ENCODE data around the gene AIFM2. TPM values are rescaled to one million over a fixed set of nuclear protein-coding genes. Genes with fewer than 3 reads are reported as not detected.
A peak's percentile ranks its signal among the peaks of the same experiment; 100 is the strongest.

The AIFM2 gene
- total RNA-seq, 2 experiments from 2014 or later: 5.3 to 7.1 TPM

DNA sequence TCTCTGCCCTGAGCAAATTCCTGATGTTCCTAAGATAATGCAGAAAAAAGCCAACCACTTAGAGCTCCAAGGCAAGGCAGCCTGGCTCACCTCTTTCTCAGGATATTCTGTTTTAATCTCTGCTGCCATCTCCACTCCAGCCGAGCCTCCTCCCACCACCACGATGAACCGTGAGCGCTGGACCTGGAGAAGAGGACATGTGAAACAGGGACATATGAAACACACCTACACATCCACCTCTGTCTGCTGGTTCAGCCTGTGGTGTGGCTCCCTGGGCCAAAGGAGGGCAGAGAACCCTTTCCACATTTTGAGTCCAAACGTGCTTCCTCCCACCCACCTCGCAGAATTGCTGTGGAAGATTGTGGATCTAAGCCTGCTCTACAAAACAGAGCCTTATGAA, 12.2 kb downstream of the AIFM2 start:
- H3K36me3 Mint-ChIP-seq: peaks cover 9% of the 10 kb centered on the region
- CTCF ChIA-PET: no interaction called here

DNA sequence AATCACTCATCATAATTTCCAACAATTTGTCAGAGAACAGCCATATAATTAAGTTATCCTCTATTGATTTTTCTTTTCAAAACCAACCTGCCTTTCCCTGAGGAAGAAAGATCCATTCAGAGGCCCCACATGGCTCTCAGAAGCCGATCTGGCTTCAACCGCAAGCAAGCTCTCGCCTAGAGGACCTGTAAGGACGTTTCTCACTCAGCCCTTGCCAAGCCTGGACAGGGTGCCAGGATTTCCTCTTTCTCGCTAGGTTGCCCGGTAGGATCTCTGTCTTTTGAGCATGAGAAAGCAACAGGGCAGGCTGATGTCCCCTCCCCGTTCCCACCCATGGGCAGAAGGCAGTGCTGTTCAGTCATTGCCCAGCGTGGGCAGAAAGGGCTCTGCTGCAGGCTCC, 13.0 kb downstream of the AIFM2 start:
- H3K27me3 Mint-ChIP-seq: no peaks in the 10 kb centered on the region
- POLR2A ChIA-PET: interaction anchor here (0.6 kb wide), 1 partner anchor 90 kb away, joined by 3 read pairs; no protein-coding TSS in a partner anchor
- DNase-seq: no peak
- no peaks in the 10 kb centered on the region for H3K9me3 Mint-ChIP-seq
- peaks cover 9% of the 10 kb centered on the region for H3K36me3 Mint-ChIP-seq
- no peak overlapping the region for H3K27ac Mint-ChIP-seq
- peaks cover 4% of the 10 kb centered on the region for H3K4me1 Mint-ChIP-seq (ENCODE audit: low read depth)
- intact Hi-C loops (cut with micrococcal nuclease): no loop called here
- CTCF ChIA-PET: interaction anchor here (5.1 to 5.5 kb wide), 2 partner anchors 13 to 244 kb away, joined by 56 to 58 read pairs; no protein-coding TSS in a partner anchor
- no peak overlapping the region for H3K4me3 Mint-ChIP-seq

More for the DNA sequence above, 12.2 kb downstream of the AIFM2 start:
- intact Hi-C loops (cut with micrococcal nuclease): no loop called here
- no peaks in the 10 kb centered on the region for H3K27me3 Mint-ChIP-seq
- no peak overlapping the region for H3K27ac Mint-ChIP-seq
- POLR2A ChIA-PET: interaction anchor here (0.5 kb wide), 1 partner anchor 26 kb away, joined by 3 read pairs; the partner anchor contains the start of gene TYSND1
- H3K4me1 Mint-ChIP-seq (ENCODE audit: low read depth): peaks cover 4% of the 10 kb centered on the region
- H3K4me3 Mint-ChIP-seq: no peak overlapping the region
- no peaks in the 10 kb centered on the region for H3K9me3 Mint-ChIP-seq
- no peak for DNase-seq

DNA sequence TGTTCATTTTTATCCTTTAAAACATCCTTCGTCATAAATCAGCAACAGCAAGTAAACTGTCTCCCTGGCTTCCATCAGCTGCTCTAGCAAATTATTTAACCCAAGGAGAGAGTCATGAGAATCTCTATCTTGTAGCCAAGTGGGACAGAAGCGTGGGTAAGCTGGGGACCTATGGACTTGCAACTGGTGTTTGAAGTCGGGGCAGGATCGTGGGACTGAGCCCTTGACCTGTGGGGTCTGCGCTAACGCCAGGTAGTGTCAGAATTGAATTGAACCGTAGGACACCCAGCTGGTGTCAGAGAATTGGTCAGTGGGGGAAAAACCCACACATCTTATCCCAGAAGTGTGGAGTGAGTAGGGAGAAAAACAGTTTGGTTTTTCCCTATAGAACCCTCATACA, 13.4 kb downstream of the AIFM2 start:
- ChIA-PET POLR2A (interaction anchor here (0.6 to 0.9 kb wide), 2 partner anchors 7 to 90 kb away, joined by 3 read pairs; no protein-coding TSS in a partner anchor), CTCF (interaction anchor here (0.9 to 5.5 kb wide), 5 partner anchors 13 to 244 kb away, joined by 3 to 58 read pairs (median 5); no protein-coding TSS in a partner anchor)
- Mint-ChIP-seq H3K27me3 (no peaks in the 10 kb centered on the region), H3K27ac (no peak overlapping the region), H3K4me3 (no peak overlapping the region), H3K9me3 (no peaks in the 10 kb centered on the region), H3K4me1 (ENCODE audit: low read depth) (peaks cover 4% of the 10 kb centered on the region), H3K36me3 (peaks cover 9% of the 10 kb centered on the region)
- no peak for DNase-seq
- intact Hi-C loops (cut with micrococcal nuclease): no loop called here

DNA sequence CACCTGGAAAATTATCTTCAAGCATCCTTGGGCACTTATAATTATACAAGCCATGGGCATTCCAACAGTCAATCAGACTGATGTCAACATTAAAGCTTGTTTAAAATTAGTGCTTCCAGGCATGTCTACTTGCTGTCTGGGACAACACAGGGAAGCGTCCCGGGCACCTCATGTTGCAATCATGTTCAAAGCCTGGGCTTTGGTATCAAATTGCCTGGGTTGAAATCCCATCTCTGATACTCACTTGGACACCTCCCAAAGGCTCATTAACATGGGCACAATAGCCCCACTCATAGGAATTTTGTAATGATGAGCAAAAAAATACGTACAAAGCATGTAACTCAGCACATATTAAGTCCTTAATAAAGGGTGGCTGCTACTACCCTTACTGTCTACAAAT, 14.4 kb downstream of the AIFM2 start:
- no peak for DNase-seq
- H3K27ac Mint-ChIP-seq: no peak overlapping the region
- H3K4me3 Mint-ChIP-seq: no peak overlapping the region
- no peaks in the 10 kb centered on the region for H3K9me3 Mint-ChIP-seq
- peaks cover 4% of the 10 kb centered on the region for H3K4me1 Mint-ChIP-seq (ENCODE audit: low read depth)
- POLR2A ChIA-PET: interaction anchor here (0.9 kb wide), 1 partner anchor 8 kb away, joined by 3 read pairs; no protein-coding TSS in a partner anchor
- CTCF ChIA-PET: interaction anchor here (0.9 to 5.5 kb wide), 9 partner anchors 12 to 272 kb away, joined by 3 to 58 read pairs (median 4); no protein-coding TSS in a partner anchor
- intact Hi-C loops (cut with micrococcal nuclease): no loop called here
- H3K36me3 Mint-ChIP-seq: peaks cover 15% of the 10 kb centered on the region
- H3K27me3 Mint-ChIP-seq: no peaks in the 10 kb centered on the region

DNA sequence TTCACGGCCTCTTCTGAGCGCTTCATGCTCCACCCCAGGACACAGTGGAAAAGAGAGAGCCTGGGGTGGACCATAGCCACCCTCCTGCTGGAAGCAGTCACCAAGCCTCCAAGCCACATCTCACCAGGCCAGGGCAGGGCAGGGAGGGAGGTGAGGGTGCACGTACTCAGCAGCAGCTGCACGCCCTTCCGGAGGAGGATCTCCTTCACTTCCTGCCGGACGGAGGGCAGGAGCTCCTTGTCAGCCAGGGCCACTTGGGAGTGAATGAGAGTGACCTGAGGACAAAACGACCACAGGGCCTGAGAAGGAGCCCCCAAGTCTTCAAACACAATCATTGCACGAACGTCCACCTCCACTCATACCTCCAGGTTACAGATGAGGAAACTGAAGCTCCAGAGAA, 15.0 kb downstream of the AIFM2 start:
- Mint-ChIP-seq H3K4me1 (ENCODE audit: low read depth) (peaks cover 4% of the 10 kb centered on the region), H3K9me3 (no peaks in the 10 kb centered on the region), H3K4me3 (no peak overlapping the region), H3K27me3 (no peaks in the 10 kb centered on the region), H3K27ac (no peak overlapping the region), H3K36me3 (peaks cover 19% of the 10 kb centered on the region)
- intact Hi-C loops (cut with micrococcal nuclease): no loop called here
- ChIA-PET CTCF (interaction anchor here (0.7 to 5.5 kb wide), 13 partner anchors 11 to 671 kb away, joined by 3 to 59 read pairs (median 4); partner anchors contain the start of gene TYSND1), POLR2A (no interaction called here)
- no peak for DNase-seq

DNA sequence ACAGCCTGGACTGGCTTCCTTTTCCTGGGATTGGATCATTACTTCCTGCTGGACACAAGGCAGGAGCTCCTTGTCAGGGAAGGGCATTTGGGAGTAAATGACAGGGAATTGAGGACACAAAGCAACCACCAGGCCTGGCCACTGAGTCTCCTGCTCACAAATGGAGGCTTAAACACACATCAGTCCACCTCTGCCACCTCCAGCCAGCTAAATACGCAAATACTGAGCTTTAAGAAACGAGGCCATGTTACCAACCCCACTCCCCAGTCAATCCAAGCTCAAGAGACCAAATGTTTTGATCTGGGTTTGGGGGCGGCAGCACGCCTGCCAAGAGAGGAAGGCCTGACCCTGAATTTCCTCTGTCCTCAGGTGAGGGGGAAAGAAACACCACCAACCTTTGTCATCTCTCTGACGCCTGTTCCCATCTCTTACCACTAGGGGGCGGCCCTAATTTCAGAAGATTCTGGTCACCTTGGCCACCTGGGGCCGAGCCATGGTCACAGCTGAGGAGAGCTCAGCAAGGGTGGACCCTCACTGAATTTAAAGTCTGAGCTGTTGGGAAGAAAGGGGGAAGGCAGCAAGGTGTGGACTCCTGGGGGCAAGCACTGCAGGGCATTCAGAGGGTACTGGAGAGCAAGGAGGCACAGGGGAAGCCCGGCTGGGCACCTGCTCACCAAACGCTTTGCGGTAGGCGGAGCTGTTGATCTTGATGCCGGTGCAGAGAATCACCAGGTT, 16.5 kb downstream of the AIFM2 start:
- Mint-ChIP-seq H3K4me3 (no peak overlapping the region), H3K27me3 (no peaks in the 10 kb centered on the region), H3K27ac (no peak overlapping the region), H3K9me3 (no peaks in the 10 kb centered on the region), H3K36me3 (peaks cover 14% of the 10 kb centered on the region), H3K4me1 (ENCODE audit: low read depth) (peaks cover 4% of the 10 kb centered on the region)
- ChIA-PET CTCF (interaction anchor here (0.6 to 5.5 kb wide), 48 partner anchors 10 to 1932 kb away, joined by 3 to 59 read pairs (median 4); partner anchors contain the start of genes EIF4EBP2 and TYSND1), POLR2A (interaction anchor here (0.6 to 0.8 kb wide), 2 partner anchors 54 to 380 kb away, joined by 3 read pairs; partner anchors contain the start of gene SAR1A)
- DNase-seq: peak; percentile 69
- intact Hi-C loops (cut with micrococcal nuclease): loop anchor here (1.0 kb wide), 1 partner anchor 248 kb away; no protein-coding TSS in a partner anchor

DNA sequence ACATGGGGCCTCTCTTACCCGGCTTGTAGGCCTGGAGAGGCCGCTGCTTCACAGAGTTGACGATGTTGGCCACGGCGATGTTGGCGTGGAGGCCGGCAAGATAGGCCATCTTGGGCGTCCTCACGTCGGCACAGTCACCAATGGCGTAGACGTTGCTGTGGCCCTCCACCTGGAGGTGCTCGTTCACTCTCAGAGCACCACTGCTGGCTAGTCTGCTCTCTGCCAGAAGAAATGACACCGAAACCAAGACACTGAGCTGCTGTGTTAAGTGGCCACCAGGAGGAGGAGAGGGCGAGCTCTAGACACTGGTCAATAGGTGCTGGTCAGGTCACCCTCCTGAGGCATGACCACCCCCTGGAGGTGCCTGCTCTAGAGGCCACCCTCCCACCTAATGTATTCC, 17.7 kb downstream of the AIFM2 start:
- no peak for DNase-seq
- Mint-ChIP-seq H3K27ac (no peak overlapping the region), H3K9me3 (no peaks in the 10 kb centered on the region), H3K36me3 (peaks cover 14% of the 10 kb centered on the region), H3K27me3 (no peaks in the 10 kb centered on the region), H3K4me1 (ENCODE audit: low read depth) (peaks cover 4% of the 10 kb centered on the region), H3K4me3 (no peak overlapping the region)
- POLR2A ChIA-PET: no interaction called here
- intact Hi-C loops (cut with micrococcal nuclease): no loop called here
- CTCF ChIA-PET: interaction anchor here (0.6 to 5.5 kb wide), 14 partner anchors 8 to 303 kb away, joined by 3 to 59 read pairs (median 8); partner anchors contain the start of gene TYSND1

DNA sequence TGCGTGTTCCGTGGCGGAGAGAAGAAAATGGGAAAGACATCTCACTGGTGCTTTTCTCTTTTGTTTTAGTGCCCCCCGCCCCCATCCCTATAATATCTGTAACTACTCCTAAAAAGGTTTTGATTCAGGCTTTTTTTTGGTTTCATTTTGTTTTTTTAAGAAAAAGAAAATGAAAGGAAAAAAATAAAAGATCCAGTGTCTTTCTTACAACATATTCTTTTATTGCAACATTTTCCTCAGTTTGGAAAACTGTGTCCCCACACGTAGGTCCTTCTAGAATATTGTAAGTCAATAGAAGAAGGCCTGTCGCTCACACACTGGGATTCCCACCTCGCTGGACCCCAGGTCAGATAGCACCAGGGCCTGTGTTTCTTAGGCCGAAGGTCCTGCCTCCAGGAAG, 20.6 kb downstream of the AIFM2 start:
- no peak for DNase-seq
- intact Hi-C loops (cut with micrococcal nuclease): no loop called here
- CTCF ChIA-PET: no interaction called here
- no peaks in the 10 kb centered on the region for H3K9me3 Mint-ChIP-seq
- POLR2A ChIA-PET: no interaction called here
- H3K36me3 Mint-ChIP-seq: peaks cover 14% of the 10 kb centered on the region
- H3K4me1 Mint-ChIP-seq (ENCODE audit: low read depth): peaks cover 4% of the 10 kb centered on the region
- no peak overlapping the region for H3K27ac Mint-ChIP-seq
- no peak overlapping the region for H3K4me3 Mint-ChIP-seq
- no peaks in the 10 kb centered on the region for H3K27me3 Mint-ChIP-seq

DNA sequence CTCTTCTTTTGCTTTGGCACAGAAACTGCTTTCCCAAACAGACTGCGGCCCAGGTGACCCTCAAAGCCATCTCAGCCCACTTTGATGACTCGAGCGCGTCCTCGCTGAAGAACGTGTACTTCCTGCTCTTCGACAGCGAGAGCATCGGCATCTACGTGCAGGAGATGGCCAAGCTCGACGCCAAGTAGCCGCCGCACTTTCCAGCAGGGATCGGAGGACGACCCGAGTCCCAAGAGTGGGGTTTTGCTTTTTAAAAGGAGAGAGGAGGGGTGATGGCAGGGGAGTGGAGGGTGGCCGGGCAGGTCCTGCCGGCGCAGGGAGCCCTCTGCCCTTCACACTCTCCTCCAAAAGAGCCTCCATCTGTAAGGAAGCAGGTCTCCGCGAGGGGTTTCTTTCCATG, 21.1 kb downstream of the AIFM2 start:
- H3K4me3 Mint-ChIP-seq: no peak overlapping the region
- H3K27ac Mint-ChIP-seq: no peak overlapping the region
- CTCF ChIA-PET: no interaction called here
- intact Hi-C loops (cut with micrococcal nuclease): no loop called here
- peaks cover 14% of the 10 kb centered on the region for H3K36me3 Mint-ChIP-seq
- no peaks in the 10 kb centered on the region for H3K9me3 Mint-ChIP-seq
- H3K4me1 Mint-ChIP-seq (ENCODE audit: low read depth): peaks cover 4% of the 10 kb centered on the region
- no peaks in the 10 kb centered on the region for H3K27me3 Mint-ChIP-seq
- POLR2A ChIA-PET: no interaction called here
- no peak for DNase-seq

DNA sequence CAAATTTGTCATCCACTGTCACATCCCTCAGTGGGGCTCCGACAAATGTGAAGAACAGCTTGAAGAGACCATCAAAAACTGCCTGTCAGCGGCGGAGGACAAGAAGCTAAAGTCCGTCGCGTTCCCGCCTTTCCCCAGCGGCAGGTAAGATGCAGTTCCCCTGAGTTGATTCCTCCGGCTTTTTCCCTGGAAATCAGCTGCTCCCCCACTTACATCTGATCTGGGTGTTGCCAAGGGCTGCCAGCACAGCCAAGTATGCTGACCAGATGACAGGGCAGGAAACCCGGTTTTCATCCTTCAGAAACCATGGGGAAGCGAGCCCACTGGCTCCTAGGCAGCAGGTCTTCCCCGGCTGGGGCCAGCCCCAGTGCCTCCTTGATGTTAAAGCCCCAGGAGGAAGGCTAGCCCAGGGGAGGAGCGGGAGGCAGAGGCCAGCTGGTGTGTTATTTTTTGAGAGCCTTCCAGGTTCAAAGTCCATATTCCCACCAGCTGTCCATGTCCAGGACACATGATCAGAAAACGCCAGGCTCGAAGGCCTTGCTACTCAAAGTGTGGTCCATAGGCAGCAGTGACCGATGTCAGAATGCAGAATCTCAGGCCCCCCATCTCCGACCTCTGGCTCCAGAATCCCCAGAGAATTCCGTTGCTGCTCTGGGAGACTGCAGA, 23.4 kb downstream of the AIFM2 start:
- CTCF ChIA-PET: interaction anchor here (7.1 kb wide), 1 partner anchor 8 kb away, joined by 58 read pairs; no protein-coding TSS in a partner anchor
- Mint-ChIP-seq H3K9me3 (no peaks in the 10 kb centered on the region), H3K4me3 (no peak overlapping the region), H3K36me3 (peaks cover 10% of the 10 kb centered on the region), H3K4me1 (ENCODE audit: low read depth) (no peaks in the 10 kb centered on the region), H3K27ac (no peak overlapping the region), H3K27me3 (no peaks in the 10 kb centered on the region)
- POLR2A ChIA-PET: no interaction called here
- DNase-seq: no peak
- intact Hi-C loops (cut with micrococcal nuclease): no loop called here

DNA sequence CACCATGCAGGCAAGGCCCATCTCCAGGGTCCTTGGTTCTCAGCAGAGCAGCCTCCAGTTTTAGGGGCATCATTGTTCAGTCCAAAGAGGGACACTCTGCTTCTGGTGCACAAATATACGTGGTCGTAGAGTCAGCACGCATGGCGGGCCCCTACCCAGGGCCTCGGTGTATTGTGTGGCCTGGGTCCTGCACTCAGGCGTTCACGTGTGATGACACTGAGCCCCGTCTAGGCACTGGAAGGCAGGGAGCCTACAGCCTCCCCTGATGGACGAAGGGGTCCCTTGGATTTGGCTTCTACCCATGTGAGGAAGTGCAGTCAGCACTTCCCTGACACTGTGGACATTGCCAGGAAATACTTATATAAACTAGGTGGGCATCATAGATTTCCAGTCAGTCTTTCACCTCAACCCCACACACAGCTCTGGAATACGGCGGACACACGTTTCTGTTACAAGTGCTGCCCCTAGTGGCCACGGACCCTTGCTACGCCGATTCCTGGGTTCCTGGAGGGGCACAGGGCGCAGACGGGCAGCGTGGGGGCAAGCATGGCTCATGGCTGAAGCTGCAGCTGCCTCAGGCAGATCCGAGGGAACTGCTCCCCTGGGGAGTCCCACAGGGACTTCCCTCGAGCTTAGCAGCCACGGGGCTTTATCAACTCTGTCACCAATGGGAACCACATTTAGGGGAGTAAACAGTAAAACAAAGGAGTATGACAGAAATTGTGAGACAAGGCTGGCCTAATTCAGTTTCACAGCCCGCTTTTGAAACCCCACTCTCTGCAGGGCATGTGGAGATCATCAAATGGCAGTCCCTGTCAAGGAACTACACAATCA, 25.4 kb downstream of the AIFM2 start:
- Mint-ChIP-seq H3K36me3 (no peaks in the 10 kb centered on the region), H3K4me3 (no peak overlapping the region), H3K9me3 (no peaks in the 10 kb centered on the region), H3K27ac (no peak overlapping the region), H3K27me3 (no peaks in the 10 kb centered on the region), H3K4me1 (ENCODE audit: low read depth) (no peaks in the 10 kb centered on the region)
- POLR2A ChIA-PET: no interaction called here
- peak; percentile 24 for DNase-seq
- CTCF ChIA-PET: interaction anchor here (0.6 to 7.1 kb wide), 5 partner anchors 10 to 39 kb away, joined by 3 to 58 read pairs (median 3); partner anchors contain the start of gene TYSND1
- intact Hi-C loops (cut with micrococcal nuclease): no loop called here
